ENCODE results near the gene KCNJ9. TPM values are rescaled to one million over a fixed set of nuclear protein-coding genes. Genes with fewer than 3 reads are reported as not detected.

The KCNJ9 gene
- total RNA-seq, 1 experiment from 2014 or later = 0.09 TPM

GRCh38 chr1:160116283-160117147 lies 35.2 kb downstream of the KCNJ9 start (continued):
- TF ChIP-seq EMX1 (CRISPR knock-in tag; IDR thresholded peaks at IDR 0.05) (no peak), TP53 (CRISPR knock-in tag; IDR thresholded peaks at IDR 0.05) (no peak), AR (CRISPR knock-in tag; IDR thresholded peaks at IDR 0.05) (no peak), CDX4 (CRISPR knock-in tag; IDR thresholded peaks at IDR 0.05; ENCODE audit: borderline replicate concordance) (no peak), RELA (CRISPR knock-in tag; IDR thresholded peaks at IDR 0.05; ENCODE audit: borderline replicate concordance) (no peak)

GRCh38 chr1:160117300-160117699 lies 36.0 kb downstream of the KCNJ9 start:
- ATAC-seq = no peak
- CTCF ChIA-PET = interaction anchor here (1.0 to 5.1 kb wide), 14 partner anchors 12 to 174 kb away, joined by 3 to 83 read pairs (median 8); partner anchors contain the start of genes CASQ1 and IGSF8

More at GRCh38 chr1:160117300-160117699, 36.0 kb downstream of the KCNJ9 start:
- Mint-ChIP-seq H3K27ac (no peak overlapping the region), H3K4me1 (peaks cover 63% of the 10 kb centered on the region), H3K36me3 (no peaks in the 10 kb centered on the region), H3K27me3 (ENCODE audit: low read depth) (peaks cover 2% of the 10 kb centered on the region; the same call in 1 of the 2 replicates), H3K9me3 (no peaks in the 10 kb centered on the region), H3K4me3 (peak overlapping the region; percentile 75; the same call in 1 of the 2 replicates)
- POLR2A ChIA-PET = interaction anchor here (0.5 kb wide), 1 partner anchor 152 kb away, joined by 5 read pairs; no protein-coding TSS in a partner anchor
- TF ChIP-seq CREB1 (CRISPR knock-in tag; IDR thresholded peaks at IDR 0.05) = no peak
- no peak for TF ChIP-seq ZNF281 (CRISPR knock-in tag; IDR thresholded peaks at IDR 0.05)
- TF ChIP-seq SMAD3 (CRISPR knock-in tag; IDR thresholded peaks at IDR 0.05; ENCODE audit: borderline replicate concordance) = no peak
- TF ChIP-seq AFF4 (CRISPR knock-in tag; IDR thresholded peaks at IDR 0.05; ENCODE audit: borderline replicate concordance) = no peak
- TF ChIP-seq NR1H2 (CRISPR knock-in tag; IDR thresholded peaks at IDR 0.05) = no peak
- no peak for TF ChIP-seq ZNF138 (CRISPR knock-in tag; conservative IDR thresholded peaks at IDR 0.05)
- no peak for TF ChIP-seq GABPB1 (CRISPR knock-in tag; IDR thresholded peaks at IDR 0.05)
- no peak for TF ChIP-seq CREM (CRISPR knock-in tag; IDR thresholded peaks at IDR 0.05)
- TF ChIP-seq E2F1 (CRISPR knock-in tag; IDR thresholded peaks at IDR 0.05) = no peak
- no peak for TF ChIP-seq ZNF232 (CRISPR knock-in tag; IDR thresholded peaks at IDR 0.05)
- TF ChIP-seq SOX15 (CRISPR knock-in tag; IDR thresholded peaks at IDR 0.05) = no peak
- TF ChIP-seq ZNF121 (CRISPR knock-in tag; IDR thresholded peaks at IDR 0.05) = no peak
- no peak for TF ChIP-seq SMAD4 (CRISPR knock-in tag; IDR thresholded peaks at IDR 0.05)
- no peak for TF ChIP-seq ATF2 (CRISPR knock-in tag; IDR thresholded peaks at IDR 0.05; ENCODE audit: borderline replicate concordance, low read depth)
- no peak for TF ChIP-seq EMX1 (CRISPR knock-in tag; IDR thresholded peaks at IDR 0.05)
- TF ChIP-seq ZNF416 (CRISPR knock-in tag; IDR thresholded peaks at IDR 0.05) = no peak
- no peak for TF ChIP-seq RELA (CRISPR knock-in tag; IDR thresholded peaks at IDR 0.05; ENCODE audit: borderline replicate concordance)
- TF ChIP-seq ZBTB43 (CRISPR knock-in tag; IDR thresholded peaks at IDR 0.05) = no peak
- DNase-seq (ENCODE audit: low spot score) = no peak
